ENCODE measurements around the gene MED1.
"Not testable (repeated sequence)": the region's sequence is repeated elsewhere in the genome, so short reads cannot be mapped to it uniquely, and the experiment has no call there.

MED1 gene

GRCh38 chr17:39450847-39451581, at the start of gene MED1:
TSS of gene MED1 (minus strand) at chr17:39451263. CDS start at chr17:39451062, 201 bp downstream.
- peak; percentile 97 for DNase-seq

- DNase-seq: not testable (repeated sequence)
Measured at GRCh38 chr17:39496921-39497320, 45.9 kb upstream of the MED1 start.

GRCh38 chr17:39487946-39488345, 36.9 kb upstream of the MED1 start:
- no peak for DNase-seq

GRCh38 chr17:39487490-39487889, 36.4 kb upstream of the MED1 start:
- not testable (repeated sequence) for DNase-seq

- no peak for DNase-seq
Measured at GRCh38 chr17:39486242-39486641, 35.2 kb upstream of the MED1 start.

GRCh38 chr17:39485555-39485954, 34.5 kb upstream of the MED1 start:
- no peak for DNase-seq

GRCh38 chr17:39484178-39484577, 33.1 kb upstream of the MED1 start:
- no peak for DNase-seq

GRCh38 chr17:39483506-39483905, 32.4 kb upstream of the MED1 start:
- DNase-seq: no peak

GRCh38 chr17:39479631-39480030, 28.6 kb upstream of the MED1 start:
- DNase-seq: not testable (repeated sequence)

GRCh38 chr17:39473310-39473709, 22.2 kb upstream of the MED1 start:
- no peak for DNase-seq

- DNase-seq: not testable (repeated sequence)
Measured at GRCh38 chr17:39468610-39469009, 17.5 kb upstream of the MED1 start.

- DNase-seq: not testable (repeated sequence)
Measured at GRCh38 chr17:39464639-39465181, 13.6 kb upstream of the MED1 start.

GRCh38 chr17:39462631-39463375, 11.7 kb upstream of the MED1 start:
- DNase-seq: no peak

- no peak for DNase-seq
Measured at GRCh38 chr17:39461926-39462569, 11.0 kb upstream of the MED1 start.

- peak; percentile 99 for DNase-seq
Measured at GRCh38 chr17:39461113-39461925, 10.3 kb upstream of the MED1 start, which contains the start of gene CDK12. TSS of gene CDK12 (plus strand) at chr17:39461486. CDS start at chr17:39462072, 586 bp downstream.

GRCh38 chr17:39455919-39456318, 4.9 kb upstream of the MED1 start:
- no peak for DNase-seq

- DNase-seq: no peak
Measured at GRCh38 chr17:39450051-39450450, 1.0 kb downstream of the MED1 start.

GRCh38 chr17:39447561-39447960, 3.5 kb downstream of the MED1 start:
- DNase-seq: no peak

GRCh38 chr17:39443326-39443725, 7.7 kb downstream of the MED1 start:
- no peak for DNase-seq

GRCh38 chr17:39439868-39440267, 11.2 kb downstream of the MED1 start:
- not testable (repeated sequence) for DNase-seq

- DNase-seq: no peak
Measured at GRCh38 chr17:39429600-39429999, 21.5 kb downstream of the MED1 start.

- no peak for DNase-seq
Measured at GRCh38 chr17:39416141-39416540, 34.9 kb downstream of the MED1 start.

All from NCI-H1048 (cell line).